Stimulated activated CD4-positive, alpha-beta T cell treated with anti-CD3 and anti-CD28 coated beads, Interleukin-1b, Interleukin-23, amount 100 ng/mL, for 48 hours (primary cell): Measurements from ENCODE around the gene ZNF554.
"Not testable (repeated sequence)": the region's sequence is repeated elsewhere in the genome, so short reads cannot be mapped to it uniquely, and the experiment has no call there.

Source experiments
- DNase-seq: peaks from one replicate; pipeline ENCODE4 v3.0.0-alpha.2; 2020

Gene ZNF554

DNA sequence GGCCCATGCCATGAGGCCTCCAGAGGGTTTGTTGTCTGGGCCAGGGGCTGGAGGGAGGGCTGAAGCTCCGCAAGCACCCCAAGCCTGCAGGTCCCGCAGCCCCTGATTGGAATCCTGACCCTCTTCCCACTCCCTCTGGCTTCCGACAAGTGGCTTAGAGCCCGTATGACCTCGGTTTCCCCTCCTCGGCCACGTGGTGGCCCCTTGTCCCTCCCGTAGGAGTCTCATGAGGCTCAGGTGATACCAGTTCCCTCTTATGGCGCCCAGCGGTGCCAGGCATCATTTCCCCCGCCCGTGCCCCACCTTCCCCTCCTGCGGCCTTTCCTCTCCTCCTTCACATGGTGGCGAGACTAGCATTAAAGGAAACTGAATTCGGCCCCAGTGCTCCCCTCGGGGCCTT, 28.2 kb upstream of the ZNF554 start:
- DNase-seq = no peak

DNA sequence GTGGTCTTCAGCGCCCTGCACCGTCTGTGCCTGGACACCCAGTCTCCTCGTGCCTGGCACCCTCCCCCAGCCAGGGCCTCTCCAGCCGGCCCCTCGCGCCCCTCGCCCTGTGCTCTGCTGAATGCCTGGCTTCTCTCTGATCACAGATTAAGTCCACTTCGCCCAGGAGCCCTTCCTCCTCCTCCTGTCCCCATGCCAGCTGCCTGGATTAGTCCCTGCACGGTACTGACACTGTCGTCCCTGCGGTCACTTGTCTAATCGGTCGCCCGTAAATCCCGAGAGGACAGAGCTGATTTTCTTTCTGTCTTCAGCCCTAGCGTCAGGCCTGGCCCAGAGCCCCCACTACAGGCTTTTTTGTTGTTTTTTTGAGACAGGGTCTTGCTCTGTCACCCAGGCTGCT, 27.8 kb upstream of the ZNF554 start:
- DNase-seq = no peak

DNA sequence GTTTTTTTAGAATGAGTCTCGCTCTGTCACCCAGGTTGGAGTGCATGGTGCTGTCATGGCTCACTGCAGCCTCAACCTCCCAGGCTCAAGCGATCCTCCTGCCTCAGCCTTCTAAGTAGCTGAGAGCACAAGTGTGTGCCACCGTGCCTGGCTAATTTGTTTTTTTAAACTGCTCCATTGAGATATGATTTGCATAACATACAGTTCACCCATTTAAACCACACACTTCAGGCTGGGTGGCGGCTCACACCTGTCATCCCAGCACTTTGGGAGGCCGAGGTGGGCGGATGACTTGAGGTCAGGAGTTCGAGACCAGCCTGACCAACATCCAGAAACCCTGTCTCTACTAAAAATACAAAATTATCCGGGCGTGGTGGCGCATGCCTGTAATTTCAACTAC, 27.0 kb upstream of the ZNF554 start:
- not testable (repeated sequence) for DNase-seq

DNA sequence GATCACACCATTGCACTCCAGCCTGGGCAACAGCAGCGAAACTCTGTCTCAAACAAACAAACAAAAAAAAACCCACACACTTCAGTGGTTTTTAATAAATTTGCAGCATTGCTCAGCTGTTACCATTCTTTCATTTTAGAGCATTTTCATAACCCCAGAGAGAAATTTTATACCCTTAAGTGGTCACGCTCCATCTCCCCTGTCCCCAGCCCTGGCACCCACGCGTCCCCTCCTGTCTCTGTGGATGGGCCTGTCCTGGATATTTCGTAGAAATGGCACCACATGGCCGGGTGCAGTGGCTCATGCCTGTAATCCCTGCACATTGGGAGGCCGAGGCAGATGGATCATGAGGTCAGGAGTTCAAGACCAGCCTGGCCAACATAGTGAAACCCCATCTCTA, 26.5 kb upstream of the ZNF554 start:
- DNase-seq = no peak

DNA sequence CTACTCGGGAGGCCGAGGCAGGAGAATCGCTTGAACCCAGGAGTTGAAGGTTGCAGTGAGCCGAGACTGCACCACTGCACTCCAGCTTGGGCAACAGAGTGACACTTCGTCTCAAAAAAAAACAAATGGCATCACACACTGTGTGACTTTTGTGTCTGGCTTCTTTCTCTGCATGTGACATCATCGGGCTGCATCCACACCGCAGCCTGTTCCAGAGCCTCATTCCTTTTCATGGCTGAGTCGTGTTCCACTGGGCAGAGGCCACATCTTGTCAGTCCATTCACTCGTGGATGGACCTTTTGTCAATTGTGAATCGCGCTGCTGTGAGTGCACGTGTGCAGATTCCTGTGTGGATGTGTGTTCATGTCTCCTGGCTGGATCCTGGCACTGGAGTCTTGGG, 26.1 kb upstream of the ZNF554 start:
- no peak for DNase-seq

DNA sequence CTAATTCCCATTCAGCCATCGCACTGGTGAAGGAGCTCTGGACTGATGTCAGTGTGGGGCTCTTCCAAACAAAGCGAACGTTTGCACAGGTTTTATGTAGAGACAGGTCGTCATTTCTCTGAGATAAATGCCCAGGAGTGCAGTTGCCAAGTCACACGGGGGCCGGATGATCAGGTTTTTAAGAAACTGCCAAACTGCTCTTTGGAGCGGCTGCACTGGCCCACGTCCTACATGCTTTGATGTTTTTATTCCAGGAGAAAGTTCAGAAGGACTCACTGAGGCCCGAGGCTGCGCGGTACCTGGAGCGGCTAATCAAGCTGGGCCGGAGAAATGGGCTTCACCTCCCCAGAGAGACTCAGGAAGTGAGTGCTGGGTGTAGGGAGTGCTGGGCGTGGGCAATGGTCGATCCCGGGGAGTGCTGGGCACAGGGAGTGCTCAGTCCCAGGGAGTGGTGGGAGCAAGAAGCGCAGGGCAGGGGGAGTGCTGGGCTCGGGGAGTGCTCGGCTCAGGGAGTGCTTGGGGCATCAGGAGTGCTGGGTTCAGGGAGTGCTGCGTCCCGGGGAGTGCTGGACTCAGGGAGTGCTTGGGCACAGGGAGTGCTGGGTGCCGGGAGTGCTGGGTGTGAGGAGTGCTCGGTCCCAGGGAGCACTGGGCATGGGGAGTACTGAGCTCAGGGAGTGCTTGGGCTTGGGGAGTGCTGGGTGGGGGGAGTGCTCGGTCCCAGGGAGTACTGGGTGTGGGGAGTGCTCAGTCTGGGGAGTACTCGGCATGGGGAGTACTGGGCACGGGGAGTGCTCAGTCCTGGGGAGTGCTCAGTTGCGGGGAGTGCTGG, 23.6 kb upstream of the ZNF554 start:
- DNase-seq = no peak

DNA sequence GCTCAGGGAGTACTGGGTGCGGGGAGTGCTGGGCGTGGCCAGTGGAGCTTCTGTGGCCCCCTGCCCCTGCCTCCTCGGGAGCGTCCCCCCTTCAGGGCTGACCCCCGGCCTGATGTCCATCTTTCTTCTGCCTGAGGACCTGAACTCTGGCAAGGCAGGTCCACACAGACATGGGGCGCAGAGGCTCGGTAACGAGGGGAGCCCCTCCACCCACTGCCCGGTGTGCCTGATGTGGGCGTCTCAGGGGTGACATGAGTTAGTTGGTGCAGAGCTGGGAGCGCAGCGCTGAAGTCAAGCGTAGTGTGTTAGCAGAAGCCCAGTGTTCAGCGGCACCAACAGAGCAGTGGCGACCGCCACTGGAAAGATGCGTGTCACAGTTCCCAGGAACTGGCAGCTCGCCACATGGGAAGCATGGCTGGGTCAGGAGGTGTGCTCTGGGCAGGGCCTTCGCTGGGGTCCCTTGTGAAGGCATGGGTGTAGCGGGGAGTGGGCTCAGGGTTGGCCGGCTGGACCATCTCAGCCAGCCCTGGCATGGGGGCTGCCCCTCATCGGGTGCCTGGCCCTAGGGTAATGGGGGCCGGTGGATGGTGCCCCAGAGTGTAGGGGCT, 22.9 kb upstream of the ZNF554 start:
- DNase-seq = no peak

DNA sequence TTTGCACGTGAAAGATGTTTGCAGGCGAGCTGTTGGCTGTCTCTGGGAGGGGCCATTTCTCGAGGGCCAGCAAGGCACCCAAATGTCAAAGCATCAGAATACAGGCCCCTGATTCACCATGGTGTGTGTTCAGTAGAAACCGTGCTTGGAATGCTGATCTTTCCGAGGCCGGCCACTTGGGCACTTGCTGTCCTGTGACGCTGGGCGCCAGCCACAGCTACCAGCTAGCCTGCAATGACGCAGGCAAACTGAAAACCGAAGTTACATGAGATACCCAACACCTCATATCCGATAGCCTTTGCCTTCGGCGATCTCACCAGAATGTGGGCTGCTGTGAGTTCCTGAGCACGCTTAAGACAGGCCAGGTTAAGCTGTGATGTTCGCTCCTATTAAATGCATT, 22.4 kb upstream of the ZNF554 start:
- DNase-seq = no peak

DNA sequence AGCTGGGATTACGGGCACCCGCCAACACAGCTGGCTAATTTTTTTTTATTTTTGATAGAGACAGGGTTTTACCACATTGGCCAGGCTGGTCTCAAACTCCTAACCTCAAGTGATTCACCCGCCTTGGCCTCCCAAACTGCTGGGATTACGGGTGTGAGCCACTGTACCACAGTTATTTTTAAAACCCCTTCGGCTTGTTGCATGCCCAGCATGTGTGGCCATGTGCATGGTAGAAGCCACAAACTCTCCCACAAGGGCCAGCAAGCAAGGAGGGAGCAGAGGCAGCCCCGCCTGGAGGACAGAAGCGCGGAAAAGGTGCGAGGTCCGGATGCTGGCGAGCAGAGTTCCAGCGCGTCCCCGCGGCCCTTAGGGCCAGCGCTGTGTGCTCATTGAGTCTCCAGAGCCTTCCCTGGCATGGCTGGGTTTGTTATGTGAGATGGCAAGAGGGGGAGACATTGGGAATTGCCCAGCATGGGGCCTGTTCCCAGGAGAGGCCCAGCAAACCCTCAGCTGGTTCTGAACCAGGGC, 21.4 kb upstream of the ZNF554 start:
- DNase-seq = no peak

DNA sequence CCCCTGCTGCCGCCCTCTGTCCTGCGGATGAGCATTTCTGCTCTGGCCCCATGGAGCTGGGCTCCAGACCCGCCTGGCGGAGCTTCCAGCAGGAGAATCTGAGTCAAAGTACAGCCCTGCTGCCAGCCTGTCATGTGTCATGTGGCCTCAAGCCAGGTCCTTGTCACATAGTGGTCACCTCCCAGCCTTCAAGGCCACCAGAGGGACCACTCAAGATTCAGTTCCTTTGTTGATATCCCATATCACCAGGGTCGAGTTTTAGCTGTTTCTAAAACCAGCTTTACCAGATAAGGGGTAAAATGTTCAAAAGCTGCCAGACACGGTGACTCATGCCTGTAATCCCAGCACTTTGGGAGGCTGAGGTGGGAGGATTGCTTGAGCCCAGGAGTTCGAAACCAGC, 20.9 kb upstream of the ZNF554 start:
- DNase-seq = no peak

DNA sequence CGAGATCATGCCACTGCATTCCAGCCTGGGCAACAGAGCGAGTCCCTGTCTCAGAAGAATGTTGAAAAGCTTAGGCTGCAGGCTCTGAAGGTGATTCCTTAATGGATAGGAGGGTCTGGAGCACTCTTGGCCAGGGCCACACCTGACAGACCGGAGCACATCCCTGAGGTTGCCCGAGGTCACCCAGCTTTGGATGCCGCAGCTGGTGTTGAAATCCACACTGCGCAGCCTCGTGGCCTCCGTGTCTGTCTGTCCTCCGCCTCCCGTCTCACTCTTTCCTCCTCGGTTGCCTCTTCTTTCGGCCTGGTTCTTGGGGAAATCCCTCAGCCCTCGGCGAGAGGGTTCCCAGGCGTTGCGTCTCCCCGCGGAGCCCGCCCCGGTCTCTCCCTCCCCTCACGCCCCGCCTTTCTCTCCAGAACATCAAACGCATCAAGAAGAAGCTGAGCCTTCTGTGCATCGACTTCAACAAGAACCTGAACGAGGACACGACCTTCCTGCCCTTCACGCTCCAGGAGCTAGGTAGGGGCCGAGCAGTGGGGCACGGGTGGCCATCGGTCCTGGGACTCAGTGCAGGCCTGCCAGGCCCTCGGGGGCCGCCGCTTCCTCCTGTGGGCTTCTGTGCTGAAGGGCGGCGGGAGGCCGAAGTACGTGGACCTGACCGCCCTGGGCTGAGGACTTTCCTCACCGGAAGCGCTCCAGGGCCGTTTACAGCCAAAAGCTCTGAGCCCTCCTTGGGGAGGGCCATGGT, 20.2 kb upstream of the ZNF554 start:
- DNase-seq = no peak

DNA sequence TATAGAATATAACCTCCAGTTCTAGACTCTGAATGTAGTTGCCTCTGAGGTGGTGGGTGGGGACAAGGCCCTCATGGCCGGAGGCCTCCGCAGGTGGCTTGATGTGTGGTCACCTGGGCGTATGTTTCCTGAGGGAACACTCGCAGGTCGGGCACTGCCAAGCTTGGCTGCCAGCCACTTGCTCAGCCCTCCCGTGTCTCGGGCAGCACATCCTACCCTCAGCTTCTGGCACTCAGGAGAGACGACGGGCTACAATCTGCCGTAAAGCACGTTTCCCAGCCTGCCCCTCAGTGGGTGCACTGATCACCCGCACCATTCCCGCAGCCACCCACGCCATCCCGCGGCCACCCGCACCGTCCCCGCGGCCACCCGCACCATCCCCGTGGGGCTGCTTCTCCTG, 19.2 kb upstream of the ZNF554 start:
- no peak for DNase-seq

DNA sequence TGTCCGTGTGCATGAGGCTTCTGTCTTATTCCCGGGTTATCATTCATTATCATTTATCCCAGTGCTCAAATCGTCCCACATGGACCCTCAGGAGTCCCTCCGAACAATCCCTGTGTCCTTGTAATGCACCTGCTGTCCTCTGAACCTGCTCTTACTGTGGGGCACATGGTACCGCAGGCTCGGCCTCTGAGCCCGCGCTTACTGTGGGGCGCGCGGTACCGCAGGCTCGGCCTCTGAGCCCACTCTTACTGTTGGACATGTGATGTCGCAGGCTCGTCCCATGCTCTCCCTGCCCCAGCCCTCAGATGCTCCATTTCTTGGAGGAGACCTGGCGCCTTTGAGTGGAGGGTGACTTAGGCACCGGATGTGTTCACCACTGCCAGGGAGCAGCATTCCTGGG, 16.8 kb upstream of the ZNF554 start:
- DNase-seq = no peak

DNA sequence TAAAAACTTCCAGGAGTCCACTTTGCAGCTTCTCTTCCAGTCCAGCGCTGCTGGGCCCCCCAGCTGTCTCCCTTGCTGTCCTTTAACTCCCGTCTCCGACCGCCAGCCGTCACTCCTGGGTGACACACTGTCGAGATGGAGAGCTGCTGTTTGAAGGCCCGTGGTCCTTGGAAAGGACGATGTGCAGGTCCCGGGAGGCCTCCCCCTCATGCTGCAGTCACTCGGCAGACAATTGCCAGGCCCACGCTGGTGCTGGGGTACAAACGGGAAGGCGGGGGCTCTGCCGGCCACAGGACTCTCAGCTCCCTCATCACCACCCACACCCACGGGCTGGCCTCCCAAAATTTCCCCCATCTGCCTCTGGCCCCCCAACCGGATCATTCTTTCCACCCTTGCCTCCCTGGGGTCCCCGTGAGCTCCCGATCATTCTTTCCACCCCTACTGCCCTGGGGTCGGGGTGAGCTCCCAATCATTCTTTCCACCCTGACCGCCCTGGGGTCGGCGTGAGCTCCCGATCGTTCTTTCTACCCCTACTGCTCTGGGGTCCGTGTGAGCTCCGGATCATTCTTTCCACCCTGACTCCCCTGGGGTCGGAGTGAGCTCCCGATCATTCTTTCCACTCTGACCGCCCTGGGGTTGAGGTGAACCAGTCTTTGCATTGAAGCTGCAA, 16.0 kb upstream of the ZNF554 start:
- no peak for DNase-seq

DNA sequence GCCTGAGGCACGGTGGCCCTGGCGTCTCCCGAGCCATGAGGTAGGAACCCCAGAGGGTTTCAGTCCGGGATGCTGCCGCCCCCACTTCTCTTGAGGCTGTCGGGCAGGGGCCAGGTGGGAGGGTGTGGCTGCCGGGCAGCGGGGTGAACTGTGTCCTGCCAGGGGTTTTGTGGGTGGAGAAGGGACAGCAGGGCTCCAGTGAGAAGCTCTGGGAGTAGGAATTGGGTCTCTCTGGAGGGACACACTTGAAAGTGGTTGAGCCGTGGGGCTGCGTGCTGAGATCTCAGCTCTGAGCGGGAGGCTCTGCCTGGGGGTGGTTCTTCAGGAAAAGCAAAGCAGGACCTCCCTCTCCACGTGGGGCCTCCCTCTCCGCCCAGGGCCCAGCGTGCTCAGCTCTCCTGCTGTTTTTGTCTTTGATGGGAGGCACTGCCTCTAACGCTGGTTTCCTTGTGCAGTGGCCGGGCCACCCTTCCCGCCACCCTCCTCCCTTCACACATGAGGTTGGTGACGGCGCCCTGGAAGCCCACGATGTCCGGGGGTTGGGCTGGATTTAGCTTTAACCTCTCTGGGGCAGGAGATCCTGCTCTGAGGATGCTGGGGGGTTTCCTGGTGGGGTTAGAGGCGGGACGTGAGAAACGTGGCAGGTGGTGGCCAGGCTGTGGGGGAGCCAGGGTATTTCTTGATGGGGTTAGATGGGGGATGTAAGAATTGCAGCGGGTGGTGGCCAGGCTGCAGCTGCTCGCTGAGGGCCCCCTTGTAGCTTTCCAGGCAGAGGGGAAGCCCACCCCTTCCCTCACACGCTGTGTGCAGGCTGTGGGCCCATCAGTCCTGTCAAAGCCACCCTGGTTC, 15.3 kb upstream of the ZNF554 start:
- DNase-seq = no peak

DNA sequence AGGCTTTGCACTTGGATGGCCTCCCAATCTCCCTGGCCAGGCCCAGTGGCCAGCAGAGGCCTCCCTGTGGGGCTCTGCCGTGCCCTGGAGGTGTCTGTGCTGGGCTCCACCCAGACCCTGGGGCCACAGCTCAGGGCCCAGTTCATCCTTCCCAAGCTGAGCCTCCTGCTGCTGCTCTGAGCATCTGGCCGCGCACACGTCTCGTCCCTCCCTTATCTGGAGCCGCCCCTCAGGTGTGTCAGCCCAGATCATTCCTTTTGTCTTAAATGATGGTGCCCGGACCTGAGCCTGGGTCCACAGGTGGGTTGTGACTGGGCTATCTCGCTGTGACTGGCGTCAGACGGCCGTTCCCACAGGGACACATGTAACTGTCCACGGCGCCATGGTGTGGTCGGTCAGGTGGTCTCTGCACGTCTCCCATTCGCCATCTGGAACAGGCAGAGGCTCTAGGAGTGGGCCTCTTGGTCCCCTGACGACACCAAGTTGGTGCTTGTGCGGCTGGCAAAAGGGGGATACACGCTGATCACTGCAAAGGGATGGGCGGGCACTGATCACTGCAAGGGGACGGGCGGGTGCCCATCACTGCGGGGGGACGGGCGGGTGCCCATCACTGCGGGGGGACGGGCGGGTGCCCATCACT, 14.3 kb upstream of the ZNF554 start:
- DNase-seq = no peak

DNA sequence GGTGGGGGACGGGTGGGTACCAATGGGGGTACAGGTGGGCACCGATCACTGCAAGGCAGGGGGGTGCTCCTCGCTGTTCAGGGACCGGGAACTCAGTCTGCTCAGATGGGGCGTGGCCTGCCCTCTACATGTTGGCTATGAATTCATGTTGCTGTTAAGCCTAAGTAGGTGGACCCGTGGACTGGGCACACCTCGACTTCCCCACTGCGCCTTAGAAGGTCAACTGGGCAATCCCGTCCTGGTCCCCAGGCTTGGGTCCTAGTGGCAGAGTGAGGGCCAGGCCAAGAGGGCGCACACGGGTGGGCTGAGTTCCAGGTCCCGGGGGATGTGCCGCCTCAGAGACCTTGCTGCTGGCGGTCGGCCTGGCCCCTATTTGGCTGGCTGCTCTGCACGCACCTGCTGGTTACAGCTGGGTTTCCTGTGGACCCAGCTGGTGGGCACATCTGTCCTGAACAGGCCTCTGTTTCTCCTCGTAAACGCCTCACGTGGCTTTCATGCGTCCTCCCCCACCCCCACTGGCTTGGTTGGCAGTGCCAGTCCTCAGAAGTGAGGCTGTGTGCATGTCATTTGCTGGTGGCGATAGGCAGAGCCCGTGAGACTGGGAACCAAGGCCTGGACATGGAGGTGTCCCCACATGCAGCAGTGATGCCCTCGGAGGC, 13.5 kb upstream of the ZNF554 start:
- no peak for DNase-seq

DNA sequence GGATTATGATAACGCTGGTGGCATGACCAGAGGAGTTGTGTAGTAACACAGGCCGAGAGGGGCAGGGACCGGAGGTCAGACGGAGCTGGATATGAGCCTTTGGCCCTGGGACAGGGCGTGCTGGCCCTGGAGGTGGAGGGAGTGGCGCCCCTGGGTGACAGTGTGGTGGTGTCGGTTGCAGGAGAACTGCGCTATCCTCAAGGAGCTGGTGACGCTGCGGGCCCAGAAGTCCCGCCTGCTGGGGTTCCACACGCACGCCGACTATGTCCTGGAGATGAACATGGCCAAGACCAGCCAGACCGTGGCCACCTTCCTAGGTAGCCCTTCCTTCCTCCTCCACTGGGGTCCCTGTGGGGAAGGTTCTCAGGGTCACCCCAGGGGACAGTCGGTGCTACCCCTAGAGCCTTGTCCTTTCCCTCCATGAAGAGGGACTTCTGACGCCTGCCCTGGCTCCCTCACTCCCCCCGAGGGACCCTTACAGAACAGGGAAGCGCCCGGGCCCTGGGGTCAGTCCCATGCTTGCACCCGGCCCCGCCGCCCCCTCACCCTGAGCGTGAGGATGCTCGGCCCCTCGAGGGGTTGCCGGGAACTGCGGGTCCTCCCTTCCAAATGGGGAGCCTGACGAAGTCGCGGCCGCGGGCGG, 12.8 kb upstream of the ZNF554 start:
- DNase-seq = no peak

DNA sequence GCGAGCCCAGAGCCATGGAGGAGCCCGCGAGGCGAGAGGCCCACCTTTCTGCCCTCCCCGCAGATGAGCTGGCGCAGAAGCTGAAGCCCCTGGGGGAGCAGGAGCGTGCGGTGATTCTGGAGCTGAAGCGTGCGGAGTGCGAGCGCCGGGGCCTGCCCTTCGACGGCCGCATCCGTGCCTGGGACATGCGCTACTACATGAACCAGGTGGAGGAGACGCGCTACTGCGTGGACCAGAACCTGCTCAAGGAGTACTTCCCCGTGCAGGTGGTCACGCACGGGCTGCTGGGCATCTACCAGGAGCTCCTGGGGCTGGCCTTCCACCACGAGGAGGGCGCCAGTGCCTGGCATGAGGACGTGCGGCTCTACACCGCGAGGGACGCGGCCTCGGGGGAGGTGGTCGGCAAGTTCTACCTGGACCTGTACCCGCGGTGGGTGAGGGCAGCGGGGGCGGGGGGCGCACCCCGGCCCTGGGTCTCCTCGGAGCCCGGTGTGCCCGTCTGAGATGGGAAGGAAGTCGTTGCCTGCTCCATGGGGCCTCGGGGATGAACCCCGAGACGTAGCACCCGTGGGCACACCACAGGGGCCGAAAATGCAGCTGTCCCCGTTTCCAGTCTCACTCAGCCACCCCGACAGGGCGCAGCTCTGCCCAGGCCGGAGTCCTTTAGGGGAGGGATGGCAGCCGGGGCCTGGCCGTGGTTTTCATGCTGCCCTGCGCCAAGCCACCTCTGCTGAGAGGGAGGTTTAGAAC, 12.1 kb upstream of the ZNF554 start:
- DNase-seq = no peak
